ENCODE measurements around the gene TBL1Y. TPM values are rescaled to one million over a fixed set of nuclear protein-coding genes. Genes with fewer than 3 reads are reported as not detected.

TBL1Y gene
- polyA plus RNA-seq, 1 donor from 2014 or later, result not detected

GRCh38 chrY:6992041-6992440 is 81.5 kb downstream of the TBL1Y start:
- H4K20me1 ChIP-seq (ENCODE audit: insufficient read depth), result no peaks in the 10 kb centered on the region
- TF ChIP-seq REST (IDR thresholded peaks at IDR 0.05; ENCODE audit: borderline replicate concordance), result no peak
- H2AFZ ChIP-seq (ENCODE audit: low read depth, low read length), result no peak overlapping the region
- no peaks in the 10 kb centered on the region for H3K9me2 ChIP-seq (ENCODE audit: insufficient read depth, low read length)
- no peaks in the 10 kb centered on the region for H3K9me3 ChIP-seq (ENCODE audit: low read length)
- no peaks in the 10 kb centered on the region for H3K27me3 ChIP-seq (ENCODE audit: insufficient read depth, low read depth, low read length)
- no peak overlapping the region for H3K27ac ChIP-seq (ENCODE audit: low read length)
- no peak overlapping the region for H3K4me2 ChIP-seq (ENCODE audit: low read length)
- H3F3A ChIP-seq (ENCODE audit: insufficient read depth, low read length, poor library complexity, severe bottlenecking), result no peaks in the 10 kb centered on the region
- H3K4me3 ChIP-seq (ENCODE audit: low read length), result no peak overlapping the region
- H3K79me2 ChIP-seq (replicated peaks; ENCODE audit: insufficient read depth, low read length), result no peaks in the 10 kb centered on the region
- H3K9ac ChIP-seq (ENCODE audit: low read length), result no peak overlapping the region
- H3K36me3 ChIP-seq (ENCODE audit: insufficient read depth, low read length), result no peaks in the 10 kb centered on the region

GRCh38 chrY:6995987-6996386 is 85.5 kb downstream of the TBL1Y start:
- TF ChIP-seq MXI1 (conservative IDR thresholded peaks at IDR 0.05; ENCODE audit: poor library complexity, severe bottlenecking) (no peak), TAF1 (IDR thresholded peaks at IDR 0.05; ENCODE audit: low read depth) (no peak), CTCF (IDR thresholded peaks at IDR 0.05; ENCODE audit: poor library complexity, severe bottlenecking) (no peak), SMC3 (conservative IDR thresholded peaks at IDR 0.05; ENCODE audit: poor library complexity) (no peak), EP300 (conservative IDR thresholded peaks at IDR 0.05; ENCODE audit: poor library complexity, severe bottlenecking) (no peak), EZH2 (IDR thresholded peaks at IDR 0.05; ENCODE audit: borderline replicate concordance, insufficient read depth, low read length, poor library complexity, severe bottlenecking) (no peak)
- no peaks in the 10 kb centered on the region for H3F3A ChIP-seq (ENCODE audit: insufficient read depth, low read length, poor library complexity, severe bottlenecking)

GRCh38 chrY:6997503-6998066 is 87.1 kb downstream of the TBL1Y start:
- H4K20me1 ChIP-seq (ENCODE audit: insufficient read depth), result no peaks in the 10 kb centered on the region
- TF ChIP-seq EP300 (conservative IDR thresholded peaks at IDR 0.05; ENCODE audit: poor library complexity, severe bottlenecking), result no peak
- no peak for TF ChIP-seq TAF1 (IDR thresholded peaks at IDR 0.05; ENCODE audit: low read depth)
- TF ChIP-seq REST (IDR thresholded peaks at IDR 0.05; ENCODE audit: borderline replicate concordance), result no peak
- TF ChIP-seq MXI1 (conservative IDR thresholded peaks at IDR 0.05; ENCODE audit: poor library complexity, severe bottlenecking), result no peak
- TF ChIP-seq RAD21 (conservative IDR thresholded peaks at IDR 0.05), result no peak
- TF ChIP-seq POLR2AphosphoS5 (IDR thresholded peaks at IDR 0.05), result no peak
- TF ChIP-seq CTCF (IDR thresholded peaks at IDR 0.05; ENCODE audit: poor library complexity, severe bottlenecking), result no peak
- no peak for TF ChIP-seq EZH2 (IDR thresholded peaks at IDR 0.05; ENCODE audit: borderline replicate concordance, insufficient read depth, low read length, poor library complexity, severe bottlenecking)
- TF ChIP-seq SMC3 (conservative IDR thresholded peaks at IDR 0.05; ENCODE audit: poor library complexity), result no peak
- no peak overlapping the region for H3K27ac ChIP-seq (ENCODE audit: low read length)
- no peak overlapping the region for H3K9ac ChIP-seq (ENCODE audit: low read length)
- H3K9me2 ChIP-seq (ENCODE audit: insufficient read depth, low read length), result no peaks in the 10 kb centered on the region
- H3K79me2 ChIP-seq (replicated peaks; ENCODE audit: insufficient read depth, low read length), result no peaks in the 10 kb centered on the region
- no peaks in the 10 kb centered on the region for H3K27me3 ChIP-seq (ENCODE audit: insufficient read depth, low read depth, low read length)
- no peak overlapping the region for H2AFZ ChIP-seq (ENCODE audit: low read depth, low read length)
- H3K9me3 ChIP-seq (ENCODE audit: low read length), result no peaks in the 10 kb centered on the region
- no peaks in the 10 kb centered on the region for H3K36me3 ChIP-seq (ENCODE audit: insufficient read depth, low read length)
- no peaks in the 10 kb centered on the region for H3F3A ChIP-seq (ENCODE audit: insufficient read depth, low read length, poor library complexity, severe bottlenecking)
- H3K4me3 ChIP-seq (ENCODE audit: low read length), result no peak overlapping the region
- H3K4me2 ChIP-seq (ENCODE audit: low read length), result no peak overlapping the region

More at GRCh38 chrY:6995987-6996386, 85.5 kb downstream of the TBL1Y start:
- H3K4me3 ChIP-seq (ENCODE audit: low read length), result no peak overlapping the region
- no peaks in the 10 kb centered on the region for H3K27me3 ChIP-seq (ENCODE audit: insufficient read depth, low read depth, low read length)
- no peak overlapping the region for H3K27ac ChIP-seq (ENCODE audit: low read length)
- no peaks in the 10 kb centered on the region for H4K20me1 ChIP-seq (ENCODE audit: insufficient read depth)
- no peak overlapping the region for H2AFZ ChIP-seq (ENCODE audit: low read depth, low read length)
- H3K9ac ChIP-seq (ENCODE audit: low read length), result no peak overlapping the region
- no peaks in the 10 kb centered on the region for H3K79me2 ChIP-seq (replicated peaks; ENCODE audit: insufficient read depth, low read length)
- no peaks in the 10 kb centered on the region for H3K9me3 ChIP-seq (ENCODE audit: low read length)
- H3K9me2 ChIP-seq (ENCODE audit: insufficient read depth, low read length), result no peaks in the 10 kb centered on the region
- H3K4me2 ChIP-seq (ENCODE audit: low read length), result no peak overlapping the region
- no peaks in the 10 kb centered on the region for H3K36me3 ChIP-seq (ENCODE audit: insufficient read depth, low read length)

Measured in neural cell (in vitro differentiated cells).